ENCODE measurements around the gene KCNG2.

The KCNG2 gene

GRCh38 chr18:79931475-79931874, 133.7 kb downstream of the KCNG2 start:
- TF ChIP-seq CTCF (IDR thresholded peaks at IDR 0.05; ENCODE audit: low read length, missing control alignments): no peak
- DNase-seq (ENCODE audit: low read depth): no peak
- H3K4me3 ChIP-seq (replicated peaks; ENCODE audit: low read depth, low read length): no peak overlapping the region

DNA sequence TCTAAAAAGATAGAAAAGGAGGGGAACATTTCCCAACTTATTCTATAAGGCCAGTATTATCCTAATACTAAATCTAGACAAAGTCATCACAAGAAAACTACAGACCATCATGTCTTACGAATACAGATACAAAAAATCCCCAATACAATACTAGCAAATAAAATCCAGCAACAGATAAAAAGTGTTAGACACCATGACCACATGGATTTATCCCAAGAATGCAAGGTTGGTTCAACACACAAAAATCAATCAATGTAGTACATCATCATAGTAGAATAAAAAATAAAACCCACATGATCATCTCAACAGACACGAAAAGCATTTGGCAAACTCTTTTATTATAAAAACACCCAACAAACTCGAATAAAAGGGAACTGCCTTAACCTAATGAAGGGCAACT, 135.2 kb downstream of the KCNG2 start:
- TF ChIP-seq CTCF (IDR thresholded peaks at IDR 0.05; ENCODE audit: low read length, missing control alignments): no peak
- no peak for DNase-seq (ENCODE audit: low read depth)
- H3K4me3 ChIP-seq (replicated peaks; ENCODE audit: low read depth, low read length): no peak overlapping the region

GRCh38 chr18:79933765-79934164, 136.0 kb downstream of the KCNG2 start:
- DNase-seq (ENCODE audit: low read depth): peak; percentile 49
- H3K4me3 ChIP-seq (replicated peaks; ENCODE audit: low read depth, low read length): no peak overlapping the region

GRCh38 chr18:79934311-79935097, 136.8 kb downstream of the KCNG2 start:
- H3K4me3 ChIP-seq (replicated peaks; ENCODE audit: low read depth, low read length): no peak overlapping the region
- DNase-seq (ENCODE audit: low read depth): no peak
- no peak for TF ChIP-seq CTCF (IDR thresholded peaks at IDR 0.05; ENCODE audit: low read length, missing control alignments)

More at GRCh38 chr18:79933765-79934164, 136.0 kb downstream of the KCNG2 start:
- peak; percentile 19 for TF ChIP-seq CTCF (IDR thresholded peaks at IDR 0.05; ENCODE audit: low read length, missing control alignments)

DNA sequence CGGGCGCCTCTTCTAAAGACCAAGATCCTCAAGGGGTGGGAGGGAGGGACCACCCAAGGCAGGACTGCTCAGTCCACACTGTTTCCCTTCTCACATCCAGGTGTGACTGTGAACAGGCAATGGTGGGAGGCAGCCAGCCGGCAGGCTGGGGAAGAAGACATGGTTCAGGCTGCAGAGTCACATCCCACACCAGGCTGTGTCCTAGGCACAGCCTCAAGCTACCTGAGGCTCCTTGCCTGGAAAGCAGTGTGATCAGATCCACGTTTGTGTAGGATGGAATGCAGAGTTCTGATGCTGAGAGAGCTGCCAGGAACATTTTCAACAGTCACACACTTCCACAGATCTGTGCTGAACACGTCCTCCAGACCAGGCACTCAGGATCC, 137.4 kb downstream of the KCNG2 start:
- no peak overlapping the region for H3K4me3 ChIP-seq (replicated peaks; ENCODE audit: low read depth, low read length)
- DNase-seq (ENCODE audit: low read depth): no peak
- TF ChIP-seq CTCF (IDR thresholded peaks at IDR 0.05; ENCODE audit: low read length, missing control alignments): no peak

DNA sequence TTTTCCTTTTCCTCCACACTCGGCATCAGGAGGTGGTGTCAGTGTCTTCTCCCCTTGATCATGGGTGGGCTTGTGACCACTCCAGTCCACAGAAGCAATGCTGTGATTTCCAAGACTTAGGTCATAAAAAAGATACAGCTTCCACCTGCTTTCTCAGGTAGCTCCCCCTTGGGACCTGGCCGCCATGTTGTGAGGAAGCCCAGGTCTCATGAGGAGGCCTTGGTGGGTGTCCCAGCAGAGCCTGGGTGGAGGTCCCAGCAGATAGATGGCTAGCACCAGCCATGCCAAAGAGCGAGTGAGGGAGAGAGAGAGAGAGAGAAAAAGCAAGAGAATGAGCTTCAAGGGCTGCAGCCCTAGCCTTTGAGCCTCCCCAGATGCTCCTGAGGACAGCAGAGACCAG, 137.8 kb downstream of the KCNG2 start:
- DNase-seq (ENCODE audit: low read depth): no peak
- no peak for TF ChIP-seq CTCF (IDR thresholded peaks at IDR 0.05; ENCODE audit: low read length, missing control alignments)
- no peak overlapping the region for H3K4me3 ChIP-seq (replicated peaks; ENCODE audit: low read depth, low read length)

DNA sequence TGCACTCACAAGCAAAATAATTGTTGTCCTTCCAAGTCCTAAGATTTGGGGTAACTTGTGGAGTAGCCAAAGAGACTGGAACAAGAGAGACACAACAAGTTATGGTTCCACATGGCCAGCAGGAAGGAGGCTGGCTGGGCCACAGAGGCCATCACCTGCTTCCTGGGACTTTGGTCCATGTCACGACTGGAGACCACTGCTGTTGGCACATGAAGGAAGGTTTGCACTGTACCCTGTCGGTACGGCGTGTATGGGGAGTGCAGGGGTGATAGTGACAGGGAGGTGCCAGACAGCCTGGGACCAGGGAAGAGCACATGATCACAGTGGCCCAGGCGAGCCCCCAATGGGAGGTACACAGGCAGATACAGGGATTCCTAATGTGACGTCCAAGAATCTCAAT, 138.2 kb downstream of the KCNG2 start:
- TF ChIP-seq CTCF (IDR thresholded peaks at IDR 0.05; ENCODE audit: low read length, missing control alignments): no peak
- no peak overlapping the region for H3K4me3 ChIP-seq (replicated peaks; ENCODE audit: low read depth, low read length)
- DNase-seq (ENCODE audit: low read depth): no peak
